GM15510 (cell line): Measurements from ENCODE around the gene RNF138.

Experiments used
- POLR2A ChIP-seq: IDR thresholded peaks from 3 replicates; pipeline ENCODE4 v1.6.1; 2011; ENCODE audit warnings: borderline replicate concordance; ENCODE audit not compliant: insufficient read length; ENCODE audit errors: extremely low read depth

Gene RNF138, protein sequence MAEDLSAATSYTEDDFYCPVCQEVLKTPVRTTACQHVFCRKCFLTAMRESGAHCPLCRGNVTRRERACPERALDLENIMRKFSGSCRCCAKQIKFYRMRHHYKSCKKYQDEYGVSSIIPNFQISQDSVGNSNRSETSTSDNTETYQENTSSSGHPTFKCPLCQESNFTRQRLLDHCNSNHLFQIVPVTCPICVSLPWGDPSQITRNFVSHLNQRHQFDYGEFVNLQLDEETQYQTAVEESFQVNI

GRCh38 chr18:32091724-32092421 lies at the start of gene RNF138:
RNF138 (plus strand) TSS chr18:32091874; CDS start chr18:32092777, 903 bp downstream.
- TF ChIP-seq POLR2A = peak; percentile 70

DNA sequence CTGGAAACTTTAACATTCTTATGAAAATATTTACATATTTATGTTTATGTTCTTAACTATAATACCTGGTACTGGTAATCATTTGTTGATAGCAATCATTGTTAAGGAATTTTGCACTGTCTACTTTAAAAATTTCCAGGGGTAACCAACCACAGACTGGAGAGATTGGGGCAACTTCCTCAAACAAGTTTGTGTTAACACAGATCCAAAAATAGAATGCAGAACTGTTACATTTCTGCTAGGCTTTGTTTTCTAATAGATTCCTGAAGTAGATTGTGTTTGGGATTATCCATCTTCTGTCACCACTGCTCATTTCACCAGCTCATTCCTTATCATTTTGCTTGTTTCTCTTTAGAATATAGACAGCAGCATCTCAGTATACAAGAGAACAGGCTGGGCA lies 49.3 kb upstream of the RNF138 start:
- no peak for TF ChIP-seq POLR2A

DNA sequence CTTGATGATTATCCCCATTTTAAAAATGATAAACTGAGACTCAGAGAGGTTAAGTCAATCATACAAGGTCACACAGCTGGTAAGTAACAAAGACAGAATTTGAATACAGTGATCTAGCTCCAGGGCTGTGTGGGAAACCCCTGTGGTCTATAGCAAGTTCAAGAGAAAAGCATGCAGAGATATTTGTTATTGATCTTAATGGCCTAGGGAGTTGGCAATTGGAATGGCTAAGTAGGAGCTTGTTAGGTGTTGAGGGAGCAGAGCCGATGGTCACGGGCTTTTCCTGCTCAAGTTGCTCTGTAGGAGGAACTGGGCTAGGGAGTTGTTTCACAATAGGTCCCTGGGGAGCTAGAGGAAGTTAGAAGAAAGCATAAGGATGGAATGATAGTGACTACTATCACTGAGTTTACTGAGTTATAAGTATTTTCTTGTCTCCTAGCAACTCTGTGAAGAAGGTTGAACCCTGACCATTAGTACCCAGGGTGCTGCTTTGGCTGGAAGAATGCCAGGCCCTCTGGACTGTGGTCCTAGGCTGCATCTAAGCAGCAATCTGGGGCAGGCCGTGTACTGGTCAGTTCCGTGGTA lies 43.1 kb upstream of the RNF138 start:
- TF ChIP-seq POLR2A = no peak

GRCh38 chr18:32049393-32050171 lies 42.1 kb upstream of the RNF138 start:
- TF ChIP-seq POLR2A = no peak

- no peak for TF ChIP-seq POLR2A
Observed at GRCh38 chr18:32056613-32057358, 34.9 kb upstream of the RNF138 start.

- TF ChIP-seq POLR2A = no peak
Observed at GRCh38 chr18:32057624-32058165, 34.0 kb upstream of the RNF138 start.

GRCh38 chr18:32060026-32060425 lies 31.6 kb upstream of the RNF138 start:
- no peak for TF ChIP-seq POLR2A

DNA sequence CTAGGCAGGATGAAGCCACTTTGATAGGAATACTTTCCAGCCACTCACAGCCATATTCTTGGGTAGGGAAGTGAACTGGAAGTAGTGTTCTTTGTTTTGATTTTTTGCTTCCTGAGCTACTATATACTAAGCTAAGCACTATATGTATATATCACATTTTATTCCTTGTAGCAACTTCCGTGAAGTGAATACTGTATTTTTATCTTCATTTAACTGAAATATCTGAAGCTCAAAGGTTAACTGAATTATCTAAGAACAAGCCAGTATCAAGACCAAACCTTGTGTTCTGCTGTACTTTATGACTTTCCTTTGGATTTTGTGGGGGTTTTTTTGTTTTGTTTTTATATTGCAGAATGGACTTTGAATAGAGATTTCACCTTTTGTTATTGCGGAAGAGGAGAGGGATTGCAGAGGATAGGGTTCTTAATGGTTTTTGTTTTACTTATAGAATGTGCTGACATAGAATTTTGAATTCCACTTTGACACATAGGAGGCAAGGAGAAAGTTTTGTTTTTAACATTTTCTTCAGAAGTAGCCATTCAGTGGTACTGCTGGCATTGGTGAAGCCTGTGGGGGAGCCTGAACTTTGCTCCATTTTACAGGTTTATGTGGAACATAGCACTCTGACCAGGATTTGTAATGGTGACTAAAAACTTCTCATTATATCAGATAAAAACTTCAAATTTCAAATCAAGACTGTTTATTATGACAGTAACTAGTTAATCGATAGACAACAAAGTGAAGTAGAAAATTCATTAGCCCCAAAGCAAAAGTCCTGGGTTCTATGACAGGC lies 24.1 kb upstream of the RNF138 start:
- no peak for TF ChIP-seq POLR2A

GRCh38 chr18:32072321-32072720 lies 19.4 kb upstream of the RNF138 start:
- no peak for TF ChIP-seq POLR2A

DNA sequence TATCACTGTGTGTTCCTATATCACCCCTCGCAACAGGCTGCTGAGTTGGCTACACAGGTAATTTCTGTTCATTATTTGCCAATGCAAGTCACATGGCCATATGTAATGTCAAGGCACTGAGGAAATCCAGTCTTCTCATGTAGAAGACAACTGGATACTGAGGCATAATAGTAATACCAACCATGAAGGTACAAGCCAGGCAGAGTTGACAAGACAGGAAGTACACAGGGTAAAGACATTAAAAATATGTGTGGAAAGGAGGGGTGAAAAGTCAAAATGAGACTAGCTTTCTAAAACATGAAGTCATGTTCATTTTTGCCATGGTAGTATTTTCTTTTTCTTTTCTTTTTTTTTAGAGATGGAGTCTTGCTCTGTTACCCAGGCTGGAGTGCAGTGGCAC lies 17.5 kb upstream of the RNF138 start:
- TF ChIP-seq POLR2A = no peak

DNA sequence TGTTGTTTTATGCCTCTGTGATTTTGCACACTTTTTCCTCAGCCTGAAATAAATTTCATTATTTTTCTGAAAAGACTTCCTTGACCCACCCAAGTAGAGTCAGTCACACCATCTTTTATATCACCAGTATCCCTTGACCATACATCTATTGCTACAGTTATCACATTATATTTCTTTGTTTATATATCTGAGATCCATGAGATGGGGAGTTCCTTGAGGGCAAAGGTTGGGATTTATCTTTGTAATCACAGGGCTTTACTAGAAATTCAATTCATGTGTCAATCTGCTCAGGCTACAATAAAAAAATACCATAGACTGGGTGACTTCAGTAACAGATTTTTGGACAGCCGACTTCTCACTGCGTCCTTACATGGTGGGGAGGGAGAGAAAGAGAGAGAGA lies 12.8 kb upstream of the RNF138 start:
- no peak for TF ChIP-seq POLR2A

DNA sequence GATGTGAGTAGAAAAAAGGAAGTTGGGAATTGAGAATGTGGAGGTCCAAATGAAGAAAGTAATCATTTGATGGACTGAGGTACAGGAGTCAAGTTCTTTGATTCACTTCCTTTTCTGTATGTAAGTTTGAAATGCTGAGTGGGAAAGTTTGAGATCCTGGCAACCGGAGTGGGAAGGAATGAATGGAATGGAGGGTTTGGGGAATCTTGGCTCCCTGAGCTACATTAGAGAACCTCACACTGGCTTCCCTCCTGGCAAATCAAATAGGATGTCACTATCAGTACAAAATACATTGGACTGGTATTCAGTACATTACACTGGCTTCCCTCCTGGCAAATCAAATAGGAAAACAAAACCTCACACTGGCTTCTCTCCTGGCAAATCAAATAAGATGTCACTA lies 9.8 kb upstream of the RNF138 start:
- no peak for TF ChIP-seq POLR2A

DNA sequence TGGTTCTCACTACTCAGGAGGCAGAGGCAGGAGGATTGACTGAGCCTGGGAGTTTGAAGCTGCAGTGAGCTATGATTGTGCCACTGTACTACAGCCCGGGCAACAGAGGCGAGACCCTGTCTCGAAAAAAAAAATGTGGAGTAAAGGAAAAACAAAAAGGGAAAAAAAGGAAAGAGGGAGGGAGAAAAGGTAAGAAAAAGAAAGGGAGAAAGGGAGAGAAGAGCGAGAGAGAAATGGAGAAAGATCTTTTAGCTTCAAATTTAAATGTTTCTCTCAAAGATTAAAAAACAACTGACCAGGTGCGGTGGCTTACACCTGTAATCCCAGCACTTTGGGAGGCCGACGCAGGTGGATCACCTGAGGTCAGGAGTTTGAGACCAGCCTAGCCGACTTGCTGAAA lies 7.9 kb upstream of the RNF138 start:
- TF ChIP-seq POLR2A = no peak
